Measurements from ENCODE around the gene ERICH2.

ERICH2 gene

DNA sequence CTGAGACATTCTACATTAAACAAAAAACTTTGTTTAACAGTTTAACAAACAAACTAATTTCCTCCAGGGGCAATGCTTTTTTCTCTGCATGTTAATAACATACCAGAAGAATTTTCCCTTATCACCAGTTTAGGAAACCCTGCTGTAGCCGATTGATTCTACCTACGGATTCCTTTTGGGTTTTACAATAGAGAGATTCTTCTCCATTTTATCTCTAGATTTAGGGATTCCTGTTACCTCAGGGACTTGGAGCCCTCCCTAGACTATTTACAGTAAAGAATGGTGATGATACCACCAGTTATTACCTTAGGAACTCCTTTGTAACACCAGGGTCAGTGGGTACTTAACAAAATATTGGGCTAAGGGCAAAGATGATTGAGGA lies 5.3 kb upstream of the ERICH2 start:
- no peak for DNase-seq

DNA sequence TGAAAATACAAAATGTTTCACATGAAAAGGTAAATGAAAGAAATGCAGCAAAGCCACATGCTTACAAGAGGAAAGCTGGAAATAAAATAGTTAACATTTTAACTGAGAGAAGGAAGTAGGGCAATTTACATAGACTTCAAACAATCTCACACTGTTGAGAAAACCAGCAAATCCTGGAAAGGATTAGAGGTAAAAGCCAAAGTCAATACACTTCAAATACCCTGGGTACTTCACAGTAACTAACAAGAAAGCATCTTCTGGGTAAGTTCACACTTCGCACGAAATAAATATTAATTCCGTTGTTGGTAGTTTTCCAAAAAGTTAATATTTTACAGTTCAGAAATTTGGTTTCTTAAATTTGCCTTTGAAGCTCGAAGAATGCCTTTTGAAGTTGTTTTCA lies 3.5 kb upstream of the ERICH2 start:
- no peak for DNase-seq

DNA sequence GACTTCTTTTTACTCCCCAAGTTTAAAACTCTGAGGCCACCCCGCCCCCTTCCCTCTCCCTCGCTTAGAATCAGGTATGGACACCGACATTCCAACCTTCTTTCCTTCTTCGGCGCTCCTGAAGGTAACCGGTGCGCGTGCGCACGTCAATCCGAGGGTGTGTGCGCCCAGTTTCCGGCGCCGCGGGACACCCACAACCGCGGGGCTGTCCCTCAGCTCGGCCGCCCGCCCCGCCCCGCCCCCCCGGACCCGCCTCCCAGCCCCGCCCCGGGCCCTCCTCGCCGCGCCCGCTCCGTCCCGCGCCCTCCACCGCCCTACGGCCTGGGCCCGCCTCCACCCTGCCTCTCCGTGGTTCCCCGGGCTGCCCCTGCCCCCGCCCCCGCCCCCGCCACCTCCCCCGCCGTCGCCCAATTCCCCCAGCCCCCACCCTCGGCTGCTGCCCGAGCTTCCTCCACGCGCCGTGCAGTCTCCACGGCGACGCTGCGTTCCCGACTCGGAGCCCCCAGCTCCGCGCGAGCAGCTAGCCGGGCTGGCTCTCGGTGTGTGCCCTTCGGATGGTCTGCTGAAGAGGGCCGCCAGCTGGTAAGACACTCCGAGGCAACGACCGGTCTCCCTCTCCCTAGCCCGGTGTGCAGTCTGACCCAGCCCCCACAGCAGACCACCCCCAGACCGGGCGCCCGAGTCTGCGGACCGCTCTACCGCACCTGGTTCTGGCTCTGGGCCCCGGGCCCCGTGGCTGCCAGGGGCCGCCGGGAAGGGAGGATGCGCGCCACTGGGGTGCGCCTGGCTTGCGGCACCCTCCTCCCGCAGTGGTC lies 635 bp downstream of the ERICH2 start:
- DNase-seq, result peak; percentile 84

DNA sequence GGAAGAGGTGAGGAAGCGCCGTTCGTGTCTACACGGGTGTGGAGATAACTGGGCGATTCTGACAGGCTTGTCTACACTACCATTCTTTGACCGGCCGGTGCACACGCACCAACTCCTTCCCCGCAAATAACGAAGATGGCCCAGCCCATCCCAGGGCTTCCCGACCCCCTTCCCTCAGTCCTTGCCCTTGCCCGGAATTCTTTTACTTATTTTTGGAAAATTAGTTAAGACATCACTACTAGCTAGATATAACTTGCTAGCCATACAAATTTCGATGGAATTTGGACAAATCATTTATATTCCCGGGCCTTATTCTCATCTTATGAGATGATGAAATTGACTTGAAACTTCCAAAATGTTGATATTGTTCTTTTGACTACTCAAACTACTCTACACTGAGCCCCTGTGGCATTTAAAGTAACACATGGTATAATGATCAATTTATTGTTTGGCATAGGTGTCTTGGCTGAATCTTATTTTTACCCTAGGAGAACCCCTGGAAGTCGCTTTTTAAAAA lies 1.3 kb downstream of the ERICH2 start:
- DNase-seq, result no peak

DNA sequence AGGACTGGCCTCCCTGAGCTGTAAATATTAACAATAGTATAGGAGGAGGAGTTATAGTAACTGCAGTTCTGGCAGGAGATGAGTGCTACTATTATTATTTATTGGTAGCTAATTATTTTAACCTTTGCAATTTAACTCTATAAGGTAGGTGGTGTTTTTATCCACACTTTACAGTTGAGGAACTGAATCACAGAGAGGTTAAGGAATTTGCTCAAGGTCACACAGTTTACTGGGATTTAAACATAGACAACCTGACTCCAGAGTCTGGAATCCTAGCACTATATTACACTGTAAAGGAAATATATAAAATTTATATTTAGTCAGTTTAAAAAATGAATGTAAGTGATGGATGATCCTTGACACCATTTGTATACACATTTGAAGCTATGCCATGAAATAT lies 2.1 kb downstream of the ERICH2 start:
- no peak for DNase-seq

DNA sequence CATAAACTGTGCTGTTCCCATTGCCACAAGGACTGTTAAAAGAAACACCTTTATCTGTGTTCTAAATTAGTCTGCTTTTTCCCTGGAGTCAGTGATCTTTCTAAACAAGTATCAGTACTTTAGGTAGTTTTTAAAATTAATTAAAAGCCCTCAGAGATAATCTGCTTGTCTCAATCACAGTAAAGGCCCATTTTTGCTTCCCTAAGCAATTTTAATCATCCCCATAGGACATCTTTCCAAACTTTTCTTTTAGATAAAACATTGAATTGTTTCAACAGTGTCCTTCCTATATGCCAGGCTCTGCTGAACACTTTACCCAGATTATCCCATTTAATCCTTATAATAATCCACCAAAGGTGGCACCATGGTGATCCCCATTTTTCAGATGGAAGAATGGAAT lies 3.9 kb downstream of the ERICH2 start:
- no peak for DNase-seq

DNA sequence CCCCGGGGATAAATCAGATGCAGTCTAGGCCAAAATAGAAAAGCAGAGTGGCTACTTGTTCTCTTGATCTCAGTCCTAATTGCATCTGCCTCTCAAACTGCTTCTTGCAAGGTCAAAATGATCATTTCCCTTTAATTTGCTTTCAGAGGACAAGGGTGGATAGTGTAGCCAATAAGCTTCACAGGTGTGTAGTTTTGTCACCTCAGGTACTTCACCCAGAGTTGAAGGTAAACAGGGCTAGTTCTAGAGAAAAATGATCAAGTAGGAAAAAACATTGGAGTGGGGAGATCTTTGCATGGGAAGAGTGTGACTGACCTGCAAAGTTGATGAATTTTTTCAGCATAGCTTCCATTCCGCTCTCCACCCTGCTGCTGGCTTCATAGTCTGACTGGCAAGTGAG lies 8.7 kb downstream of the ERICH2 start:
- DNase-seq, result no peak

DNA sequence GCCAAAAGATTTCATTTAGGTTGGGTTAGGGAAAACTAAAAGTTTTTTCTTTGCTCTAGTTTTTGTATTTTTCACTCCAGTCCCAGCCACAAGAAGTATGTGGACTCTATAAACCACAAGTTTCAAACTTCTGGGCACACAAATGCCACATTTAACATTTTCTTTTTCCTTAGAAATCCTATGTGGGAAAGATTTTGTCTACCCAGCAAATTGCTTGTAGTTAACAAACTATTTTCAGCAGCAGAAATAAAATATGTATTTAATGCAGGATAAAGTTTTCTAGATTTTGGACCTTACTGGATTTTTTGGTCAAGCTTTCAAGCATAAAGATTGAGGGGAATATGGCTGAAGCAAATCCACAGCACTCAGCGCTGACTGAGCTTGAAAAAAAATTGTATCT lies 9.1 kb downstream of the ERICH2 start:
- no peak for DNase-seq

DNA sequence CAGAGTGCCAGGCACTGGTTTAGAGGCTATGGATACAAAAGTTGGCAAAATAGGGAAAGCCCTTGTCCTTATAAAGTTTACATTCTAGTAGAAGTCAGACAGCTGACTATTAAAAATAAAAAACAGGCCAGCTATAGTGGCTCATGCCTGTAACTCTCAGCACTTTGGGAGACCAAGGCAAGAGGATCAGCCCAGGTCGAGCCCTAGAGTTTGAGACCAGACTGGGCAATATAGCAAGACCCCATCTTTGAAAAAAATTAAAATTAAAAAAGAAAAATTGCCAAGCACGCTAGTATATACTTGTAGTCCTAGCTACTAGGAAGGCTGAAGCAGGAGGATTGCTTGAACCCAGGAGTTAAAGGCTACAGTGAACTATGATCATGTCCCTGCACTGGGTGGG lies 12.5 kb downstream of the ERICH2 start:
- no peak for DNase-seq

DNA sequence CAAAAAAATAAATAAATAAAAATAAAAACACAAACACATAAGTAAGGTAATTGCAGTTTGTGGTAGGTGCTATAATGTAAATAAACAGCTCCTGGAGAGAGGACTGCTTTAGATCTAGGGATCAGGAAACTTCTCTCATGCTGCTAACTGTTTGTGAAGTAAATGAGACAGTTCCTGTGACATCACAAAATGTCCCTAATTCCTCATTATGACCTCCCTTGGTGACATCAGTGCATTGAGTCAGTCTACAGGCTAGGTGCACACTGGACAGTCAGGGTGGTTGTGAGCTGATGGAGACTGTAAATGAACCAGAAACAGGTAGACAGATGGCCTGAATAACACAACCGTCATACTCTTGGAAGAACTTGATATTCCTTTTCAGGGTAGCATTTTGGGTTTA lies 13.4 kb downstream of the ERICH2 start:
- DNase-seq, result no peak

DNA sequence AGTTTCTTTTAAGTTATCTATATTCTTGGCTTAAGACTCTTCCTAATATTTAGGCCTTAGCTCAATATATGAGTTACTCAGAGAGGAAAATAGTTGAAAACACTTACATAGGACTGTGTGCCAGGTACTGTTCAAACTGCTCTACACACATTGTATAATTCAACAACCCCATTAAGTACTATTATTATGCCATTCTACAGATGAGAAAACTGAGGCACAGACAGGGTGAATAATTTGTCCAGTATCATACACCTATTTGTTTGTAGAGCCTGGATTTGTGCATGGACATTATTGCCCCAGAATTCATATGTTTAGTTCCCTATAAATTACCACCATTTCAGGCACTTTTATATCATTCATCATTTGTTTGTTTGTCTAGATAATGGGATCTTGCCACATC lies 28.8 kb downstream of the ERICH2 start:
- no peak for DNase-seq

DNA sequence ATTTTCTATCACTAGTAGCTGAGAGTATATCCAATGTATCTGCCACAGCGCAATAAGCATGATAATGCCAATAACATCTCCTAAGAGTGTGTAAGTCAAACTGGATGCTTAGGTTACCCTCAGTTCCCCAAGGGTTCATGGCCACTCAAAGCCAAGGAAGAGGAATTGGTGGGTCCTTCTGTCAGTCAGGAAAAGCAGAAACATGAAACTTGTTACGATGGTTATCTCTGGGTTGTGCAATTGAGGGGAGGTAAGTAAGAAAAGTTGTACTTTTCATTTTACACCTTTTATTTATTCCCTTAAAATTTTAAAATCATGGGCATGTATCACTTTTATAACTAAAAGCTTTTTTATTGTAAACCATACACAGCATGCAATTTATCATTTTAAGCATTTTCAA lies 36.4 kb downstream of the ERICH2 start:
- no peak for DNase-seq

DNA sequence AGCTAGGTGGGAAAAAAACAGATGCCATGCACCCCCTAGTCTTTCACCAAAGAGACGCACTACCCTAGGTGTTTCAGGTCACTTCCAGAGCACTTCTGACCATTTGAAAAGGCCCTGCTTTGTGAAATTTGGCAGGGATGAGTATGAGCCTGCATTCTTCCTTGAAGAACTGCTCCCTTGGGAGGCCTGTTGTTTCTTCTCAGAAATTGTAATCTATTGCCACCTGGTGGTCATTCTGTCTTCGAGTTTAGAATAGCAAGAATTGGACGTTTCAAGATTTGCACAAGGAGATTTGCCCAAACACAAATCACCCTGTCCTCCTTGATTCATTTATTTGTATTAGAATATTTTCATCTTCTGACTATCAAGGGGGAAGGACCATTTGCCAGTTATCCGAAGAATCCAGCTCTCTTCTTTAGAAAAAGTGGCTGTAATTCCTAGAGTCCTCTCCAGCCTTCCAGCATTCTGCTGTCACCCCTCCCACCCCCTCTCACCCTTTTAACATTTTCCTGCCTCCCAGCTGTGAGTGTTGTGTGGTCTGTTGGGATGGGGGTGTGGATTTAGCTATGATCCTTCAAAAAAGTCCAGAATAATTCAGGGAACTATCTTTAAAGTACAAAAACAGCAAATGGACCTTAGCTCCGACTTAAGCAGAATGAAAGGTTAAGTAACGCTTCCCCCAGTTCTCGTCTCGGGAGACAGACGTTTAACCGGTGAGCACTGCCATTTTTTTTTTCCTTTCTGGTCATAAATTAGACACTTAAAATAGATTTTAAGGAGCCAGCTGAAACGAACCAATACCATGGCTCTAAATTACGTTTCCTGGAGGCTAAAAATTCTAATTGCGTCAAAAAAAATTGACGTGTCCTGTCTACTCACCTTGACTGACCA lies 42.8 kb downstream of the ERICH2 start:
- DNase-seq, result no peak

DNA sequence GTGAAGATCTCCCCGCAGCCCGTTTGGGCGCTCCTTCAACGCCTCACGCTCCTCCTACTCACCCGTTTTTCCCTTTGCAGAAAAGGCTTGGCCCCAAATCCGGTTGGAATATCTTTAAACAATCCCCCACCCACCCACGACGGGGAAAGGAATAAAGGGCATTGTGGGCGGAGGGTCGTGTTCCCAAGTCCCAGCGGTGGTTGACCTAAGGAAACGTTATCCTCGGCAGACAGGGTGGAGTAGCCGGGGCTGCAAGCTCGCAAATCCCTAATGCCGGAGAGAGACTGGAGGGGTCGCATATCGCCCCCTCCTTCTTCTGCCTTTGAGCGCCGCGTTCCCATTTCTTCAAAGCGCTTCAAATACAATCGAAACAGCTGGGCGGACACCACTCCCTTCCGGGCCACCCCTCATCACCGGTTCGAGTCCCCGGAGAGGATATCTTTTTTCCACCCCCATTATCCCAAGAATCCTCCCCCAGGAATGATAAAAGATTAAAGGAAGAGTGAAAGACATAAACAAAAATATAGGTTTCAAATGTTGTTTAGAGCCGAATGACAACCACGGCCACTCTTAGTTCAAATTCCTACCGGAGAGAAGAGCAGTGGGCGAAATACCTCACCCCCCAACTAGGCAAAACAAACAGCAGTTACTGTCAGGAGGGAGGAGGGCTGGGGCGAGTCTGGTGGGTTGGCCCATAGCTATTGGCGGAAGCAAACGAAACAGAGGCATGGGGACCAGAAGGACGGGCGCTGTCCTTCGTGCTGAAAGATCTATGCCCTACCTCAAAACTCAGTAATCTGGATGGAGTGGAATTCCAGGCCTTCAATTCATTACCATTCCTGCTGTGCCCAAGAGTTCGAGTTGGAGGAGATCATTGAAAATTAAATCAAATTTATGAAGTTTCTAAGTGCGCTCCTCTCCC lies 43.7 kb downstream of the ERICH2 start:
- DNase-seq, result no peak

DNA sequence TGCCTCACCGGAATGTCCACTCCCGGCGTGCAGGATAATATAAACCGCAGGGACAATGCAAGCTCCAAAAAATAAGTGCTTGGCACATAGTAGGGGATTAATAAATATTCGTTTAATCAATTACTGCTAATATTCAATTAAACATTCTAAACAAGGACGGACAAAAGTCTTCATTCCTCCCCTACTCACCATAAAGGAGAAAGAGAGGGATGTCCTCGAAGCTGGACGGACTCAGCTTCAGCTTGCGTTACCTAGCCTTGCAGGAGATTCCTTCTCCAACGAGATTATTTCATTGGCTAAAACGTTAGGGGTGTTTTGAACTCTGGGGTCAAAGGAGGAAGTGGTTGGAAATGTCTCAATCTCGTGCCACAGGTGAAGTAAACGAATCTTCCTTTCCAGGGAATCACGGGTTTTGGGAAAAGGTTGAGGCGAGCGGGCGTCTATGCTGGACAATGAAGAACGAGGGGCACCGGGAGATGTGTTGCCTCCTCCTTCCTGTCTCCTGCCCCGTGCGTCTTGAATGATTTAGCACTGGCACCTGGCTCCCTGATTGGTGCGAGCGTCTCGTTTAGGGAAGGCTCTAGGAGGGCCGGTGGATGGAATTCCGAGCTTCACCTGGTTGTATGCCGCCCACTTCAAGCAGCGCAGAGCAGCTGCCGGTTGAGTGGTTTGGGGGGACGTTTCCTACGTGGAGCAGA lies 44.5 kb downstream of the ERICH2 start:
- no peak for DNase-seq

DNA sequence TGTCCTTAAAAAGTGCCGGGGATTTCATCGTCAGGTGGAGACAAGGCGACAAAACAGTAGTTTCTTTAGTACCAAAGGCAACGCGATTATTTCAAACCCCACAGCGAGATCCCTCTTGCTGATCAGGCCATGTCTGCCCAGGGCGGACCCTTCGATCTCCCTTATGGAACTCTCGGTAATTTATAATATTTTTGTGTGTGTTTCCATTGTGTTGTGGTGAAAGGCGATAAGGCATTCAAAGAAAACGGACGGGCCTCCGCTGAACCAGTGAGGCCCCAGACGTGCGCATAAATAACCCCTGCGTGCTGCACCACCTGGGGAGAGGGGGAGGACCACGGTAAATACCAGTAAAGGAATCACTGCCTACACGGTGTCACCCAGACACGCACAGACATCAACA lies 45.1 kb downstream of the ERICH2 start:
- DNase-seq, result no peak

DNA sequence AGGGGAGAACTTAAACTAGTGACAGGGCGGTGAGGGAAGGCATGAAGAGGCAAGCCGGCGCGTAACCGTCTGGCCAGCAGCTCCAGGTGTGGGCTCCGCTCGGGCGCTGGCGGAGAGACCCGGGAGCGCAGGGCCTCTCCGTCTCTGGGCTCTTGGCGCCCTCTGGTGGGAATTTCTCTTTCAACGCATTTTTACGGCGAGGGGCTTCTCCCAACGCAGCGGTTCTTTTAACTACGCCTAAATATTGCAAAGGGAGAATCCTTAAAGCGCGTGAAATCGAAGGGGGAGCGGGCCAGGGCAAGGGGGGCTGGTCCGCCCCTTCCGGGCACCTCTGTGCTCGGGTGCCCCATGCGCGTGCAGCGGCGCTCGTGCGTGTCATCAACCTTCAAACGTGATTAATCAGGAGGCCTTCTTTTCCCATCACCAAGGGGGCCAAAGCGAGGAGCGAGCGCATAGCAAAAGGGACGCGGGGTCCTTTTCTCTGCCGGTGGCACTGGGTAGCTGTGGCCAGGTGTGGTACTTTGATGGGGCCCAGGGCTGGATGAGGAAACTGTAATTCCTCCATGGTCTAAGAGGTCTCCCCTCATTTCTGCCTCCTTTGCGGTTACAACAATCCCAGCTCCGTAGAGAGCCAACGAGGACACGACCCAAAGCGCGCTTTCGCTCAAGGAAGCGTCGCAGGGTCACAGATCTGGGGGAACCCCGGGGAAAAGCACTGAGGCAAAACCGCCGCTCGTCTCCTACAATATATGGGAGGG lies 45.7 kb downstream of the ERICH2 start:
- peak; percentile 86 for DNase-seq

DNA sequence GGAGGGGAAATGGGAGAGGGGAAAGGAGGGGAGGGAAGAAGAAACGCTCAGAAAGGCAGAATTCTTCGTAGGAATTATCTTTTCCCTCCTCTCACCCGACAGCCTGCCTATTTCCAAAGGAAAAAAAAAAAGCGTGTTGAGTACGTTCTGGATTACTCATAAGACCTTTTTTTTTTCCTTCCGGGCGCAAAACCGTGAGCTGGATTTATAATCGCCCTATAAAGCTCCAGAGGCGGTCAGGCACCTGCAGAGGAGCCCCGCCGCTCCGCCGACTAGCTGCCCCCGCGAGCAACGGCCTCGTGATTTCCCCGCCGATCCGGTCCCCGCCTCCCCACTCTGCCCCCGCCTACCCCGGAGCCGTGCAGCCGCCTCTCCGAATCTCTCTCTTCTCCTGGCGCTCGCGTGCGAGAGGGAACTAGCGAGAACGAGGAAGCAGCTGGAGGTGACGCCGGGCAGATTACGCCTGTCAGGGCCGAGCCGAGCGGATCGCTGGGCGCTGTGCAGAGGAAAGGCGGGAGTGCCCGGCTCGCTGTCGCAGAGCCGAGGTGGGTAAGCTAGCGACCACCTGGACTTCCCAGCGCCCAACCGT lies 46.4 kb downstream of the ERICH2 start, which contains the start of gene GAD1:
TSS of gene GAD1 (plus strand) at position 384 of the 589 bp plus-strand sequence. CDS start 1,705 bp downstream, outside the sequence.
- peak; percentile 84 for DNase-seq

DNA sequence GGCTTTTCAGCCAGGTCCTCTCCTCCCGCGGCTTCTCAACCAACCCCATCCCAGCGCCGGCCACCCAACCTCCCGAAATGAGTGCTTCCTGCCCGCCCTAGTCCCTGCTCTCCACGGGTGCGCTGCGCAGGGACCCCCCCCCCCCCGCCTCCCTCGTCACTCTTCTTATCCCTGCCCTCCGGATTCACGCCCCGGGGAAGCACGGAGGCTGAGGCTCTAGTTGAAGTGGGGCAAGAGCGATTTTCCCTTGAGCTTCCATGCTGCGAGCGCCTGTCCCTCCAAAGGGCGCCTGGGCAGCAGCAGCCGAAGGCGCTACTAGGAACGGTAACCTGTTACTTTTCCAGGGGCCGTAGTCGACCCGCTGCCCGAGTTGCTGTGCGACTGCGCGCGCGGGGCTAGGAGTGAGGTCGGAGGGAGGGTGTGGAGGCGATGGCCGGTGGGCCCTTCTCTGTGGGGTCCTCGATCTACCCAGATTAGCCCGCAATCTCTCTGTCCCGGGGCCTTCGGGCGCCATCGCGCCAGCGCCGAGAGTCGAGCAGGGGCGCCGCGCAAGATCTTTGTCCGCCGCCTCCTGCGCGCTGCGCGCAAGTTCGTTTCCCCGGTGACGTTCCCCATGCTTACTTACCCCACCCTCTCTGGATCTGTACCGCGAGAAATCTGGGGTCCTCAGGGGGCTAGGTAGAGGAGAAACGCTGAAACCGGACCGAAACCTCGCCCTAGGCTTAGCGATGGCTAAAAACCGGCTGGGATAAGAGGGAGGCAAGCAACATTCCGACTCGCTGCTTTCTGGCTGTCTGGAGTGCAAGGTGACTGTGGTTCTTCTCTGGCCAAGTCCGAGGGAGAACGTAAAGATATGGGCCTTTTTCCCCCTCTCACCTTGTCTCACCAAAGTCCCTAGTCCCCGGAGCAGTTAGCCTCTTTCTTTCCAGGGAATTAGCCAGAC lies 47.2 kb downstream of the ERICH2 start:
- DNase-seq, result peak; percentile 73
